NCI-H1436 treated with DMSO at 0.1 percent for 48 hours (cell line): ENCODE measurements around the gene ERCC2.

ENCODE experiments used
- DNase-seq: peaks from one replicate; lab custom pipeline; 2025; lab: John Stamatoyannopoulos, UW

The ERCC2 gene

GRCh38 chr19:45303269-45304060 lies 66.9 kb downstream of the ERCC2 start:
- DNase-seq = no peak

- no peak for DNase-seq
Observed at GRCh38 chr19:45302416-45302815, 68.0 kb downstream of the ERCC2 start.
